ENCODE measurements around the gene LPCAT2.

The LPCAT2 gene

GRCh38 chr16:55508271-55508921 lies 476 bp upstream of the LPCAT2 start:
- TF ChIP-seq MYC (IDR thresholded peaks at IDR 0.05; ENCODE audit: low read depth, low read length) (no peak), POLR2A (IDR thresholded peaks at IDR 0.05; ENCODE audit: extremely low read depth, insufficient read length) (no peak), CTCF (IDR thresholded peaks at IDR 0.05; ENCODE audit: low read depth, low read length) (no peak), MAX (IDR thresholded peaks at IDR 0.05; ENCODE audit: low read depth, low read length) (no peak)
- peak overlapping the region; percentile 66 for H3K4me3 ChIP-seq (ENCODE audit: low read depth, low read length)
- DNase-seq (ENCODE audit: low read depth), result peak; percentile 47

- TF ChIP-seq MYC (IDR thresholded peaks at IDR 0.05; ENCODE audit: low read depth, low read length), result 0 out of 2 replicates have a peak, but pooled peaks have one; percentile 34
- peak; percentile 37; the same call in 1 of the 2 replicates for TF ChIP-seq MAX (IDR thresholded peaks at IDR 0.05; ENCODE audit: low read depth, low read length)
- no peak for TF ChIP-seq POLR2A (IDR thresholded peaks at IDR 0.05; ENCODE audit: extremely low read depth, insufficient read length)
- H3K4me3 ChIP-seq (ENCODE audit: low read depth, low read length), result peak overlapping the region; percentile 66
- peak; percentile 83 for DNase-seq (ENCODE audit: low read depth)
Observed at GRCh38 chr16:55510185-55510805, 1.4 kb downstream of the LPCAT2 start.

- H3K4me3 ChIP-seq (ENCODE audit: low read depth, low read length), result no peak overlapping the region
- DNase-seq (ENCODE audit: low read depth), result no peak
- TF ChIP-seq POLR2A (IDR thresholded peaks at IDR 0.05; ENCODE audit: extremely low read depth, insufficient read length) (no peak), MYC (IDR thresholded peaks at IDR 0.05; ENCODE audit: low read depth, low read length) (no peak), CTCF (IDR thresholded peaks at IDR 0.05; ENCODE audit: low read depth, low read length) (no peak), MAX (IDR thresholded peaks at IDR 0.05; ENCODE audit: low read depth, low read length) (no peak)
Observed at GRCh38 chr16:55512941-55513340, 4.1 kb downstream of the LPCAT2 start.

- H3K4me3 ChIP-seq (ENCODE audit: low read depth, low read length), result no peak overlapping the region
- no peak for DNase-seq (ENCODE audit: low read depth)
- TF ChIP-seq POLR2A (IDR thresholded peaks at IDR 0.05; ENCODE audit: extremely low read depth, insufficient read length) (no peak), CTCF (IDR thresholded peaks at IDR 0.05; ENCODE audit: low read depth, low read length) (no peak), MAX (IDR thresholded peaks at IDR 0.05; ENCODE audit: low read depth, low read length) (no peak), MYC (IDR thresholded peaks at IDR 0.05; ENCODE audit: low read depth, low read length) (no peak)
Observed at GRCh38 chr16:55513616-55514015, 4.7 kb downstream of the LPCAT2 start.

- DNase-seq (ENCODE audit: low read depth), result peak; percentile 16
- H3K4me3 ChIP-seq (ENCODE audit: low read depth, low read length), result no peak overlapping the region
- TF ChIP-seq MAX (IDR thresholded peaks at IDR 0.05; ENCODE audit: low read depth, low read length), result no peak
- TF ChIP-seq CTCF (IDR thresholded peaks at IDR 0.05; ENCODE audit: low read depth, low read length), result no peak
- TF ChIP-seq POLR2A (IDR thresholded peaks at IDR 0.05; ENCODE audit: extremely low read depth, insufficient read length), result no peak
- no peak for TF ChIP-seq MYC (IDR thresholded peaks at IDR 0.05; ENCODE audit: low read depth, low read length)
Observed at GRCh38 chr16:55515111-55515510, 6.2 kb downstream of the LPCAT2 start.

GRCh38 chr16:55521792-55522191 lies 12.9 kb downstream of the LPCAT2 start:
- no peak overlapping the region for H3K4me3 ChIP-seq (ENCODE audit: low read depth, low read length)
- TF ChIP-seq CTCF (IDR thresholded peaks at IDR 0.05; ENCODE audit: low read depth, low read length) (no peak), MYC (IDR thresholded peaks at IDR 0.05; ENCODE audit: low read depth, low read length) (no peak), POLR2A (IDR thresholded peaks at IDR 0.05; ENCODE audit: extremely low read depth, insufficient read length) (no peak), MAX (IDR thresholded peaks at IDR 0.05; ENCODE audit: low read depth, low read length) (no peak)
- DNase-seq (ENCODE audit: low read depth), result no peak

Data from NB4 (cell line).